ENCODE results near the gene GTF3C2. TPM values are rescaled to one million over a fixed set of nuclear protein-coding genes. Genes with fewer than 3 reads are reported as not detected.

GTF3C2 gene
- total and polyA plus RNA-seq, 2 of the 13 experiments (the other 11 are each of a cell fraction or from before 2014, with no cell fraction given), result 77.5 to 130 TPM

- TF ChIP-seq, protein P1, sequence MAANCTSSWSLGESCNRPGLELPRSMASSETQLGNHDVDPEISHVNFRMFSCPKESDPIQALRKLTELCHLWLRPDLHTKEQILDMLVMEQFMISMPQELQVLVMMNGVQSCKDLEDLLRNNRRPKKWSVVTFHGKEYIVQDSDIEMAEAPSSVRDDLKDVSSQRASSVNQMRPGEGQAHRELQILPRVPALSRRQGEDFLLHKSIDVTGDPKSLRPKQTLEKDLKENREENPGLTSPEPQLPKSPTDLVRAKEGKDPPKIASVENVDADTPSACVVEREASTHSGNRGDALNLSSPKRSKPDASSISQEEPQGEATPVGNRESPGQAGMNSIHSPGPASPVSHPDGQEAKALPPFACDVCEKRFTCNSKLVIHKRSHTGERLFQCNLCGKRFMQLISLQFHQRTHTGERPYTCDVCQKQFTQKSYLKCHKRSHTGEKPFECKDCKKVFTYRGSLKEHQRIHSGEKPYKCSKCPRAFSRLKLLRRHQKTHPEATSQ (CRISPR knock-in tag; IDR thresholded peaks at IDR 0.05; ENCODE audit: borderline replicate concordance), result no peak
- TF ChIP-seq ZNF431 (CRISPR knock-in tag; IDR thresholded peaks at IDR 0.05; ENCODE audit: borderline replicate concordance, low read depth) (no peak), ZNF10 (CRISPR knock-in tag; IDR thresholded peaks at IDR 0.05; ENCODE audit: borderline replicate concordance, low read depth) (no peak), HOXD1 (CRISPR knock-in tag; IDR thresholded peaks at IDR 0.05) (no peak), MTA3 (CRISPR knock-in tag; IDR thresholded peaks at IDR 0.05) (no peak), ZNF253 (CRISPR knock-in tag; IDR thresholded peaks at IDR 0.05; ENCODE audit: borderline replicate concordance) (peak; percentile 93; the same call in 1 of the 2 replicates), MTF1 (CRISPR knock-in tag; IDR thresholded peaks at IDR 0.05) (no peak), KLF11 (CRISPR knock-in tag; IDR thresholded peaks at IDR 0.05) (no peak), ZNF33A (CRISPR knock-in tag; IDR thresholded peaks at IDR 0.05; ENCODE audit: borderline replicate concordance) (no peak), ZNF136 (CRISPR knock-in tag; IDR thresholded peaks at IDR 0.05; ENCODE audit: low read depth) (no peak), ZSCAN9 (CRISPR knock-in tag; IDR thresholded peaks at IDR 0.05; ENCODE audit: borderline replicate concordance) (no peak), KLF16 (CRISPR knock-in tag; IDR thresholded peaks at IDR 0.05) (peak in 1 of 2 experiments; percentile 32; a peak in 1 of 4 replicates), ZFP1 (CRISPR knock-in tag; IDR thresholded peaks at IDR 0.05) (no peak), PRDM10 (CRISPR knock-in tag; IDR thresholded peaks at IDR 0.05; ENCODE audit: low read depth) (no peak), NKX3-1 (CRISPR knock-in tag; IDR thresholded peaks at IDR 0.05) (peak; percentile 69; the same call in 1 of the 2 replicates), ZNF724P (CRISPR knock-in tag; IDR thresholded peaks at IDR 0.05; ENCODE audit: borderline replicate concordance) (no peak), ZNF234 (CRISPR knock-in tag; conservative IDR thresholded peaks at IDR 0.05) (peak; percentile 48; the same call in 1 of the 2 replicates), ZNF549 (CRISPR knock-in tag; IDR thresholded peaks at IDR 0.05) (no peak), CENPX (CRISPR knock-in tag; IDR thresholded peaks at IDR 0.05) (no peak), GABPA (IDR thresholded peaks at IDR 0.05; ENCODE audit: low read depth, low read length) (no peak), GABPA (CRISPR knock-in tag; IDR thresholded peaks at IDR 0.05; ENCODE audit: low read depth) (no peak)
- TF ChIP-seq, protein P2, sequence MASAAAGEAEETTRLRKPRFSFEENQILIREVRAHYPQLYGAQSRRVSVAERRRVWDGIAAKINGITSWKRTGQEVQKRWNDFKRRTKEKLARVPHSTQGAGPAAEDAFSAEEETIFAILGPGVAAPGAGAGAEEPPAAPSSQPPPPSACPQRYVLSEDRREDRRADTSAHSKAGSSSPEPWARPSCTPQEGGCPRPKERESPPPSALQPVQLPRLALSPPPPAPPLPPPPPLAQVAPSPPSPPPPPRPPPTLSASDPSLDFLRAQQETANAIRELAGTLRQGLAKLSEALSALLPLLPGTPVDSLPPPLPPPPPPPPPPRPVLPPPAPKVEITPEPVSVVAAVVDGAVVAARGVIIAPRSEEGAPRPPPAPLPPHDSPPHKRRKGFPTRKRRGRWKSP (CRISPR knock-in tag; IDR thresholded peaks at IDR 0.05), result no peak
- TF ChIP-seq, protein P3, sequence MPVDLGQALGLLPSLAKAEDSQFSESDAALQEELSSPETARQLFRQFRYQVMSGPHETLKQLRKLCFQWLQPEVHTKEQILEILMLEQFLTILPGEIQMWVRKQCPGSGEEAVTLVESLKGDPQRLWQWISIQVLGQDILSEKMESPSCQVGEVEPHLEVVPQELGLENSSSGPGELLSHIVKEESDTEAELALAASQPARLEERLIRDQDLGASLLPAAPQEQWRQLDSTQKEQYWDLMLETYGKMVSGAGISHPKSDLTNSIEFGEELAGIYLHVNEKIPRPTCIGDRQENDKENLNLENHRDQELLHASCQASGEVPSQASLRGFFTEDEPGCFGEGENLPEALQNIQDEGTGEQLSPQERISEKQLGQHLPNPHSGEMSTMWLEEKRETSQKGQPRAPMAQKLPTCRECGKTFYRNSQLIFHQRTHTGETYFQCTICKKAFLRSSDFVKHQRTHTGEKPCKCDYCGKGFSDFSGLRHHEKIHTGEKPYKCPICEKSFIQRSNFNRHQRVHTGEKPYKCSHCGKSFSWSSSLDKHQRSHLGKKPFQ (CRISPR knock-in tag; IDR thresholded peaks at IDR 0.05; ENCODE audit: insufficient replicate concordance), result no peak
These were observed 14.5 kb upstream of the GTF3C2 start (continued) for GRCh38 chr2:27370816-27371620.
